Measurements from ENCODE around the gene DLAT.
"Not testable (repeated sequence)": the region's sequence is repeated elsewhere in the genome, so short reads cannot be mapped to it uniquely, and the experiment has no call there.

DLAT gene

DNA sequence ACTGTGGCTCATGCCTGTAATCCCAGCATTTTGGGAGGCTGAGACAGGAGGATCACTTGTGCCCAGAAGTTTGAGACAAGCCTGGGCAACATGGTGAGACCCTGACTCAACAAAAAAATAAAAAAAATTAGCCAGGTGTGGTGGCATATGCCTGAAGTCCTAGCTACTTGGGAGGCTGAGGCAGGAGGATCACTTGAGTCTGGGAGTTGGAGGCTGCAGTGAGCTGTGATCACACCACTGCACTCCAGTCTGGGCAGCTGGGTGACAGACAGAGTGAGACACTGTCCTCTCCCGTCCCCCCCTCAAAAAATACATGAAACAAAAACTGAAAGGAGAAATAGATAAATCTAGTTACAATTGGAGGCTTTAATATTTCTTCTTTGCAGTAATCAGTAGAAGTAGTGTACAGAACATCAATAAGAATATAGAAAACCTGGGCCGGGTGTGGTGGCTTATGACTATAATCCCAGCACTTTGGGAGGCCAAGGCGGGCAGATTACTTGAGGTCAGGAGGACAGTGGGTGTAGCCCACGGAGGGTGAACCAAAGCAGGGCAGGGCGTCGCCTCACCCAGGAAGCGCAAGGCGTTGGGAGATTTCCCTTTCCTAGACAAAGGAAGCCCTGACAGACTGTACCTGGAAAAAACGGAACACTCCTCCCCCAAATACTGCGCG, 19.6 kb upstream of the DLAT start:
- Histone ChIP-seq H3K36me3 (ENCODE audit: control insufficient read depth, insufficient read depth, low read length) (no peaks in the 10 kb centered on the region), H3K27ac (ENCODE audit: low read length) (no peak overlapping the region), H3K9me3 (ENCODE audit: control insufficient read depth, insufficient read depth, low read length) (no peaks in the 10 kb centered on the region; the same call in 1 of the 2 replicates), H3K4me1 (ENCODE audit: control insufficient read depth, insufficient read depth, low read length) (no peaks in the 10 kb centered on the region), H3K27me3 (ENCODE audit: control insufficient read depth, insufficient read depth, low read length) (no peaks in the 10 kb centered on the region), H3K4me3 (ENCODE audit: low read length) (no peak overlapping the region)
- DNase-seq (ENCODE audit: low read depth, low spot score) = no peak
- WGBS (ENCODE audit: insufficient coverage, insufficient read length) = no CpG with 5 or more reads among the region's 11 CpGs

- H3K27ac ChIP-seq (ENCODE audit: low read length); H3K36me3 ChIP-seq (ENCODE audit: control insufficient read depth, insufficient read depth, low read length); H3K27me3 ChIP-seq (ENCODE audit: control insufficient read depth, insufficient read depth, low read length); DNase-seq (ENCODE audit: low read depth, low spot score); H3K4me1 ChIP-seq (ENCODE audit: control insufficient read depth, insufficient read depth, low read length); H3K4me3 ChIP-seq (ENCODE audit: low read length); H3K9me3 ChIP-seq (ENCODE audit: control insufficient read depth, insufficient read depth, low read length): not testable (repeated sequence)
- no CpG with 5 or more reads among the region's 4 CpGs for WGBS (ENCODE audit: insufficient coverage, insufficient read length)
Observed at GRCh38 chr11:112006095-112006441, 19.1 kb upstream of the DLAT start.

- WGBS (ENCODE audit: insufficient coverage, insufficient read length) = no CpG with 5 or more reads among the region's 5 CpGs
- H3K27ac ChIP-seq (ENCODE audit: low read length); H3K9me3 ChIP-seq (ENCODE audit: control insufficient read depth, insufficient read depth, low read length); H3K36me3 ChIP-seq (ENCODE audit: control insufficient read depth, insufficient read depth, low read length); DNase-seq (ENCODE audit: low read depth, low spot score); H3K27me3 ChIP-seq (ENCODE audit: control insufficient read depth, insufficient read depth, low read length); H3K4me1 ChIP-seq (ENCODE audit: control insufficient read depth, insufficient read depth, low read length); H3K4me3 ChIP-seq (ENCODE audit: low read length): not testable (repeated sequence)
Observed at GRCh38 chr11:112011451-112011850, 13.8 kb upstream of the DLAT start.

- WGBS (ENCODE audit: insufficient coverage, insufficient read length) = no CpG with 5 or more reads among the region's 4 CpGs
- no peak for DNase-seq (ENCODE audit: low read depth, low spot score)
- Histone ChIP-seq H3K27ac (ENCODE audit: low read length) (no peak overlapping the region), H3K9me3 (ENCODE audit: control insufficient read depth, insufficient read depth, low read length) (no peaks in the 10 kb centered on the region), H3K4me1 (ENCODE audit: control insufficient read depth, insufficient read depth, low read length) (no peaks in the 10 kb centered on the region), H3K36me3 (ENCODE audit: control insufficient read depth, insufficient read depth, low read length) (no peaks in the 10 kb centered on the region), H3K4me3 (ENCODE audit: low read length) (no peak overlapping the region), H3K27me3 (ENCODE audit: control insufficient read depth, insufficient read depth, low read length) (no peaks in the 10 kb centered on the region)
Observed at GRCh38 chr11:112012874-112013273, 12.3 kb upstream of the DLAT start.

DNA sequence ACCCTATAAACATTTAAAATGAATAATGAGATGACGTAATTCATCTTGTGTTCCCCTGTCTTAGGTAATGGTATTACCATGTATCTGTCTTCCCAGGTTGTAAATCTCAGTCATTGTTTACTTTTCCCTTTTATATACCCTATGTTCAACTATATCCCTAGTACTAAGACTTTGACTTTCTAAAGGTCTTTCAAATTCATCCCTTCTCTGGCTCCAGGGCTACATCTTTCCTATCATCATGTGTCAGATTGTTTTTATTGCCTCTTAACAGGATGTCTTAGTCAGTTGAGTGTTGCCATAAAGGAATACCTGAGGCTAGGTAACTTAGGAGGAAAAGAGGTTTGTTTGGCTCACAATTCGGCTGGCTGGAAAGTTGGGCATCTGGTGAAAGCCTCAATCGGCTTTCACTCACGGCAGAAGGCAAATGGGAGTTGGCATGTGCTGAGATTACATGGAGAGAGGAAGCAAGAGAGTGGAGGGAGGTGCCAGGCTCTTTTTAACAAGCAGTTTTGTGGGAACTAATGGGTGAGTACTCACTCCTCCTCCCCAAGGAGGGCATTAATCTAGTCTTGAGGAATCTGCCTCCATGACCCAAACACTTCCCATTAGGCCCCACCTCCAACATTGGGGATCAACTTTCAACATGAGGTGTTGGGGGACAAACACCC, 11.6 kb upstream of the DLAT start:
- WGBS (ENCODE audit: insufficient coverage, insufficient read length) = no CpG with 5 or more reads among the region's 4 CpGs
- no peak for DNase-seq (ENCODE audit: low read depth, low spot score)
- H3K36me3 ChIP-seq (ENCODE audit: control insufficient read depth, insufficient read depth, low read length) = no peaks in the 10 kb centered on the region
- H3K27ac ChIP-seq (ENCODE audit: low read length) = no peak overlapping the region
- H3K4me3 ChIP-seq (ENCODE audit: low read length) = no peak overlapping the region
- no peaks in the 10 kb centered on the region for H3K4me1 ChIP-seq (ENCODE audit: control insufficient read depth, insufficient read depth, low read length)
- no peaks in the 10 kb centered on the region for H3K9me3 ChIP-seq (ENCODE audit: control insufficient read depth, insufficient read depth, low read length)
- H3K27me3 ChIP-seq (ENCODE audit: control insufficient read depth, insufficient read depth, low read length) = no peaks in the 10 kb centered on the region

- H3K27me3 ChIP-seq (ENCODE audit: control insufficient read depth, insufficient read depth, low read length) = no peaks in the 10 kb centered on the region
- H3K36me3 ChIP-seq (ENCODE audit: control insufficient read depth, insufficient read depth, low read length) = no peaks in the 10 kb centered on the region; the same call in 1 of the 2 replicates
- no peak for DNase-seq (ENCODE audit: low read depth, low spot score)
- no peak overlapping the region for H3K4me3 ChIP-seq (ENCODE audit: low read length)
- H3K9me3 ChIP-seq (ENCODE audit: control insufficient read depth, insufficient read depth, low read length) = no peaks in the 10 kb centered on the region
- no peaks in the 10 kb centered on the region for H3K4me1 ChIP-seq (ENCODE audit: control insufficient read depth, insufficient read depth, low read length)
- H3K27ac ChIP-seq (ENCODE audit: low read length) = no peak overlapping the region
- WGBS (ENCODE audit: insufficient coverage, insufficient read length) = no CpG with 5 or more reads among the region's 13 CpGs
Observed at GRCh38 chr11:112016088-112016764, 9.0 kb upstream of the DLAT start.

DNA sequence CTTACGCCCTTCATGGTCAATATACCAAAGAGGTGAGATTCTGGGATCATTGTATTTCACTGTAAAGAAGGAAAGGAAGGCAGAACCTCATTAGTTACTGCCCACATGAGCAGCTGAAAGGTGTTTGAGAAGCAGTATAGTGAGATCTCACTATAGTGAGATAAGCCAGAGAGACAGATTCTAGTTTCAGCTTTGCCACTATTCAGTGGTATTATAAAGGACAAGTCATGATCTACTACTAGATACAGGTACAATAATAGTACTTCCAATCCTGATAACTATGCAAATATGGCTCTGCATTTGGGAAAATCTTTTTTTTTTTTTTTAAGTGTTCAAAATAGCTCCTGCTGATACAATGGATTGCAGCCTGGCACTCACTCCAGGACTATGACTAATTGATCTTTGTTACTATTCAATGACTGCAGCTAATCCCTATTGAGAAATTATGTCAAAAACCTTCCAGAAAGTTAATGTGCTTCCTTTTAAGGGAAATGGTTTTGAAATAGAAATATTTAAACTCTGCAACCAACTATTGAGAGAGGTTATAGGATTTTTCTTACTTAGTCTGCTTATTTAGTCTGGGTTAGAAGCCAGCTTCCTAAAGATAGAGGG, 8.3 kb upstream of the DLAT start:
- Histone ChIP-seq H3K4me1 (ENCODE audit: control insufficient read depth, insufficient read depth, low read length) (no peaks in the 10 kb centered on the region), H3K4me3 (ENCODE audit: low read length) (no peak overlapping the region)
- no CpG with 5 or more reads among the region's 1 CpG for WGBS (ENCODE audit: insufficient coverage, insufficient read length)

GRCh38 chr11:112017538-112017937, 7.7 kb upstream of the DLAT start:
- Histone ChIP-seq H3K27me3 (ENCODE audit: control insufficient read depth, insufficient read depth, low read length) (no peaks in the 10 kb centered on the region), H3K9me3 (ENCODE audit: control insufficient read depth, insufficient read depth, low read length) (no peaks in the 10 kb centered on the region), H3K36me3 (ENCODE audit: control insufficient read depth, insufficient read depth, low read length) (no peaks in the 10 kb centered on the region; the same call in 1 of the 2 replicates), H3K4me3 (ENCODE audit: low read length) (no peak overlapping the region), H3K4me1 (ENCODE audit: control insufficient read depth, insufficient read depth, low read length) (no peaks in the 10 kb centered on the region), H3K27ac (ENCODE audit: low read length) (no peak overlapping the region)
- WGBS (ENCODE audit: insufficient coverage, insufficient read length) = no CpG with 5 or more reads among the region's 4 CpGs
- no peak for DNase-seq (ENCODE audit: low read depth, low spot score)

More for the DNA sequence above, 8.3 kb upstream of the DLAT start:
- DNase-seq (ENCODE audit: low read depth, low spot score) = no peak
- no peaks in the 10 kb centered on the region; the same call in 1 of the 2 replicates for H3K36me3 ChIP-seq (ENCODE audit: control insufficient read depth, insufficient read depth, low read length)
- H3K27ac ChIP-seq (ENCODE audit: low read length) = no peak overlapping the region
- no peaks in the 10 kb centered on the region for H3K9me3 ChIP-seq (ENCODE audit: control insufficient read depth, insufficient read depth, low read length)
- no peaks in the 10 kb centered on the region for H3K27me3 ChIP-seq (ENCODE audit: control insufficient read depth, insufficient read depth, low read length)

DNA sequence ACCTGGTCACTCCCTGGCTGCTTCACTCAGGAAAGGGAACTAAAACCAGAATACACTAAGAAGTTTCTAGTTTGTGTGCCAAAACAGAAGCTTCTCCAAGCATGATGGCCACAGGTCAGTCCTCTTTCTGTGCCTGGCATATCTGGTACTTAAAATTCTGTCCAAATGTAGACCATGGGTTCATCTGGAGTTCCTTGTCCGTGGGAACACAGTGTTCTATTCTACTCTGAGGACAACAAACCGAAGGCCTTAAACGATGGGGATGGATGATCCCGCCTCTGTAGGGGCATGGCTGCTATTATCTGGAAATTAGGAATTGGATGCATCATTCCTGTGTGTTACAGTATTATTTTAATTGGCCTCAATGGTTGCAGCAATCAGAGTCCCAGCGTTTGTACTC, 6.1 kb upstream of the DLAT start:
- Histone ChIP-seq H3K9me3 (ENCODE audit: control insufficient read depth, insufficient read depth, low read length) (no peaks in the 10 kb centered on the region), H3K36me3 (ENCODE audit: control insufficient read depth, insufficient read depth, low read length) (no peaks in the 10 kb centered on the region; the same call in 1 of the 2 replicates), H3K27me3 (ENCODE audit: control insufficient read depth, insufficient read depth, low read length) (no peaks in the 10 kb centered on the region), H3K4me3 (ENCODE audit: low read length) (no peak overlapping the region), H3K27ac (ENCODE audit: low read length) (no peak overlapping the region), H3K4me1 (ENCODE audit: control insufficient read depth, insufficient read depth, low read length) (no peaks in the 10 kb centered on the region)
- no peak for DNase-seq (ENCODE audit: low read depth, low spot score)
- WGBS (ENCODE audit: insufficient coverage, insufficient read length) = no CpG with 5 or more reads among the region's 5 CpGs

- Histone ChIP-seq H3K4me3 (ENCODE audit: low read length) (no peak overlapping the region), H3K27me3 (ENCODE audit: control insufficient read depth, insufficient read depth, low read length) (no peaks in the 10 kb centered on the region), H3K9me3 (ENCODE audit: control insufficient read depth, insufficient read depth, low read length) (no peaks in the 10 kb centered on the region), H3K27ac (ENCODE audit: low read length) (no peak overlapping the region), H3K4me1 (ENCODE audit: control insufficient read depth, insufficient read depth, low read length) (no peaks in the 10 kb centered on the region), H3K36me3 (ENCODE audit: control insufficient read depth, insufficient read depth, low read length) (no peaks in the 10 kb centered on the region; the same call in 1 of the 2 replicates)
- WGBS (ENCODE audit: insufficient coverage, insufficient read length) = no CpG with 5 or more reads among the region's 3 CpGs
- DNase-seq (ENCODE audit: low read depth, low spot score) = no peak
Observed at GRCh38 chr11:112023104-112023503, 2.1 kb upstream of the DLAT start.
